Sigmoid colon (tissue), 7 donors: ENCODE data around the gene SESN1. TPM values are rescaled to one million over a fixed set of nuclear protein-coding genes. Genes with fewer than 3 reads are reported as not detected.

Experiments
- DNase-seq: peaks from one replicate; pipeline ENCODE4 v3.0.0-alpha.2; 2019
- H3K27ac ChIP-seq, 4 donors: fragments of 200-600 bp; sonication (generic); one replicate each; pipeline ENCODE4 v1.5.1; 2016 to 2019; ENCODE audit warnings: mild to moderate bottlenecking in 1 of 4
- H3K27me3 ChIP-seq, 3 donors: fragments of 200-600 bp; sonication (generic); one replicate each; pipeline ENCODE4 v1.5.1; 2019; ENCODE audit warnings: mild to moderate bottlenecking in 1 of 3
- H3K36me3 ChIP-seq, 4 donors: fragments of 200-600 bp; sonication (generic); one replicate each; pipeline ENCODE4 v1.5.1; 2016 to 2019
- H3K4me1 ChIP-seq, 4 donors: fragments of 200-600 bp; sonication (generic); one replicate each; pipeline ENCODE4 v1.5.1; 2017 to 2019
- H3K4me3 ChIP-seq, 4 donors: fragments of 200-600 bp; sonication (generic); one replicate each; pipeline ENCODE4 v1.5.1; 2017 to 2019; ENCODE audit warnings: mild to moderate bottlenecking in 2 of 4, moderate library complexity in 1 of 4
- H3K9me3 ChIP-seq, 4 donors: fragments of 200-600 bp in 3 of 4; sonication (generic) in 3 of 4; one replicate each; pipeline versions ENCODE4 v1.5.1 to v1.6.1; 2013 to 2019
- CTCF ChIP-seq, 4 experiments: fragments of 450-650 bp in 3 of 4; fragments of 200-600 bp in 1 of 4; IDR thresholded peaks; one replicate each; pipeline ENCODE4 v1.5.1; 2016 to 2019; ENCODE audit warnings: antibody characterized with exemption in 4 of 4, mild to moderate bottlenecking in 3 of 4, moderate library complexity in 2 of 4
- EP300 ChIP-seq, 4 donors: sonication (generic); formaldehyde crosslinking; IDR thresholded peaks; one replicate each; pipeline ENCODE4 v1.6.1; 2017; ENCODE audit warnings: antibody characterized with exemption in 4 of 4
- POLR2A ChIP-seq, 2 donors: fragments of 450-650 bp; IDR thresholded peaks; one replicate each; pipeline ENCODE4 v1.6.1; 2016; ENCODE audit warnings: antibody characterized with exemption in 2 of 2, mild to moderate bottlenecking in 2 of 2, moderate library complexity in 2 of 2
- POLR2AphosphoS5 ChIP-seq, 4 donors: sonication (generic); formaldehyde crosslinking; IDR thresholded peaks; one replicate each; pipeline ENCODE4 v1.6.1; 2017; ENCODE audit warnings: antibody characterized with exemption in 4 of 4
- WGBS, 2 donors: extraction: QIAGEN DNeasy Blood & Tissue Kit; methylation state at CpG; one replicate each; pipeline ENCODE4 v1.1.7; 2013; 5-methylcytosine and 5-hydroxymethylcytosine counted together
- intact Hi-C: fragments of 100-400 bp; cut with DNase I; formaldehyde crosslinking; loops from one replicate; pipeline ENCODE4 v1.15.1; 2023
- polyA plus RNA-seq, 3 donors: library from polyadenylated mRNA; stranded (reverse); fragments of 200-250 nt; gene quantifications; one replicate each; pipeline ENCODE4 v1.2.3, GENCODE V29; 2013
- total RNA-seq, 4 donors: library from RNA; depleted of rRNA; stranded (reverse); fragments of >200 nt; gene quantifications; one replicate each; pipeline ENCODE4 v1.1.0, GENCODE V29; 2016
- donor health status: healthy with polysubstance abuse.
- donor health status: Bipolar disorder and iron deficiency.
- donor health status: healthy.

SESN1 gene
- total and polyA plus RNA-seq, 7 donors: 18.3 to 144 (median 63.0) TPM

GRCh38 chr6:109015176-109015575, 79.5 kb downstream of the SESN1 start:
- Histone ChIP-seq H3K9me3 (no peaks in the 10 kb centered on the region), H3K4me3 (no peak overlapping the region), H3K27me3 (no peaks in the 10 kb centered on the region), H3K4me1 (peaks cover 0 to 11% (median 11%) of the 10 kb centered on the region in 4 donors), H3K27ac (peak overlapping the region in 3 of 4 donors; percentile 24 to 33 (median 30)), H3K36me3 (no peaks in the 10 kb centered on the region)
- intact Hi-C loops: no loop called here
- DNase-seq: no peak
- no peak for TF ChIP-seq EP300 (IDR thresholded peaks at IDR 0.05)
- TF ChIP-seq POLR2A (IDR thresholded peaks at IDR 0.05): no peak
- no peak for TF ChIP-seq CTCF (IDR thresholded peaks at IDR 0.05)
- TF ChIP-seq POLR2AphosphoS5 (IDR thresholded peaks at IDR 0.05): no peak

- DNase-seq: no peak
- TF ChIP-seq POLR2A (IDR thresholded peaks at IDR 0.05) (no peak), CTCF (IDR thresholded peaks at IDR 0.05) (no peak), POLR2AphosphoS5 (IDR thresholded peaks at IDR 0.05) (no peak), EP300 (IDR thresholded peaks at IDR 0.05) (no peak)
- 87 to 88% methylated on average over 2 of the region's 2 CpGs for WGBS, 2 donors
- H3K9me3 ChIP-seq: no peaks in the 10 kb centered on the region
- no peaks in the 10 kb centered on the region for H3K27me3 ChIP-seq
- H3K4me3 ChIP-seq: no peak overlapping the region
- peaks cover 0 to 15% (median 14%) of the 10 kb centered on the region in 4 donors for H3K4me1 ChIP-seq
- H3K36me3 ChIP-seq: no peaks in the 10 kb centered on the region
- peak overlapping the region in 3 of 4 donors; percentile 24 to 33 (median 30) for H3K27ac ChIP-seq
- intact Hi-C loops: loop anchor here (5.0 kb wide), 1 partner anchor 43 kb away; no protein-coding TSS in a partner anchor
These were observed 80.0 kb downstream of the SESN1 start for GRCh38 chr6:109014606-109015005.

- peak overlapping the region in 3 of 4 donors; percentile 24 to 33 (median 30) for H3K27ac ChIP-seq
- H3K9me3 ChIP-seq: no peaks in the 10 kb centered on the region
- TF ChIP-seq EP300 (IDR thresholded peaks at IDR 0.05): no peak
- no peak for TF ChIP-seq POLR2A (IDR thresholded peaks at IDR 0.05)
- TF ChIP-seq POLR2AphosphoS5 (IDR thresholded peaks at IDR 0.05): no peak
- TF ChIP-seq CTCF (IDR thresholded peaks at IDR 0.05): no peak
- intact Hi-C loops: loop anchor here (5.0 kb wide), 1 partner anchor 44 kb away; no protein-coding TSS in a partner anchor
- 49 to 56% methylated on average over 2 of the region's 2 CpGs for WGBS, 2 donors
- H3K27me3 ChIP-seq: no peaks in the 10 kb centered on the region
- peaks cover 0 to 15% (median 14%) of the 10 kb centered on the region in 4 donors for H3K4me1 ChIP-seq
- DNase-seq: no peak
- H3K4me3 ChIP-seq: no peak overlapping the region
- no peaks in the 10 kb centered on the region for H3K36me3 ChIP-seq
These were observed 80.9 kb downstream of the SESN1 start for GRCh38 chr6:109013656-109014305.

GRCh38 chr6:109010705-109011102, 83.9 kb downstream of the SESN1 start:
- 12 to 67% methylated on average over 2 of the region's 2 CpGs for WGBS, 2 donors

More at GRCh38 chr6:109010705-109011102, 83.9 kb downstream of the SESN1 start:
- peak overlapping the region; percentile 92 to 98 (median 96) for H3K27ac ChIP-seq
- intact Hi-C loops: loop anchor here (5.0 kb wide), 1 partner anchor 47 kb away; no protein-coding TSS in a partner anchor
- DNase-seq: no peak
- no peak overlapping the region for H3K4me3 ChIP-seq
- no peak for TF ChIP-seq EP300 (IDR thresholded peaks at IDR 0.05)
- no peak for TF ChIP-seq POLR2AphosphoS5 (IDR thresholded peaks at IDR 0.05)
- TF ChIP-seq POLR2A (IDR thresholded peaks at IDR 0.05): no peak
- TF ChIP-seq CTCF (IDR thresholded peaks at IDR 0.05): no peak
- no peaks in the 10 kb centered on the region for H3K27me3 ChIP-seq
- no peaks in the 10 kb centered on the region for H3K9me3 ChIP-seq
- no peaks in the 10 kb centered on the region for H3K36me3 ChIP-seq
- peaks cover 0 to 34% (median 28%) of the 10 kb centered on the region in 4 donors for H3K4me1 ChIP-seq
